ENCODE data around the gene GPR15LG. TPM values are rescaled to one million over a fixed set of nuclear protein-coding genes. Genes with fewer than 3 reads are reported as not detected.

The GPR15LG gene
- total RNA-seq, 1 experiment from 2014 or later = not detected

DNA sequence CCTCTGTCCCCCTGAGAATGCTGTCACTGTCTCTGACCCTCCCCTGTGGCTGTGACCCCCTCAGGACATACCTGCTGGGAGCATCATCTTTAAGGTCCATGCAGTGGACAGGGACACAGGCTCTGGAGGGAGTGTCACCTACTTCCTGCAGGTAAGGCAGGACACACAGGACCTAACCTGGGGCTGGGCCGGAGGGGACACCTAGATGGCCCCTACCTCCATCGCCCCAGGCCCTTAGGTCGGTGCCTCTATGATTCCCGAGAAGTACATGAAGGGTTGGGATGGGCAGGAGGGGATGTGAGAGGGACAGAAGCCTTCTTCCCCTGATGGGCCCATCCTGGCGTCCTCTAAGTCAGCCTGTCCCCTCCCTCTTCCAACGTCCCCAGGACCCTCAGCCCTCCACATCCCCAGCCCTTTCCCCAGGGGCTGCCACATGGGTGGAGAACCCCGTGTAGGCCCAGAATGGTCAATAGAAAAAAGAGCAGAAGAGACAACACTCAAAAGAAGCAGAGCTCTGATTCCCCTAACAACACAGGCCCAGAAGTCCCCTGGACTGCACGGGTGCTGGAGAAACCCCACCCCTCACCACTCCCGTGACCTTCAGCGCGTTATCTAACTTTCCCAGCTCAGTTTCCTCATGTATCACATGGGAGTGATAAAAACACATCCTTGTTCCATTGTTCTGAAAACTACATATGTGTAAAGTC lies 27.1 kb downstream of the GPR15LG start:
- ATAC-seq = no peak
- Histone ChIP-seq H3K4me2 (ENCODE audit: low read length) (no peak overlapping the region), H3K79me2 (ENCODE audit: insufficient read depth, low read length) (no peaks in the 10 kb centered on the region), H3K4me3 (replicated peaks in 1 of 2; ENCODE audit: low read depth in 1 of 2, low read length in 2 of 2) (no peak overlapping the region), H3K9me2 (ENCODE audit: insufficient read depth) (no peaks in the 10 kb centered on the region), H3K9me3 (ENCODE audit: control insufficient read depth in 1 of 2, insufficient read depth in 1 of 2, low read depth in 1 of 2, low read length in 2 of 2) (no peaks in the 10 kb centered on the region), H3K36me3 (ENCODE audit: control insufficient read depth in 1 of 2, insufficient read depth in 2 of 2, low read length in 2 of 2) (no peaks in the 10 kb centered on the region), H3K27ac (ENCODE audit: low read depth, low read length) (no peak overlapping the region), H2AFZ (ENCODE audit: low read depth, low read length, poor library complexity, severe bottlenecking) (no peak overlapping the region), H3K9ac (ENCODE audit: low read length) (no peak overlapping the region), H4K20me1 (ENCODE audit: insufficient read depth) (no peaks in the 10 kb centered on the region), H3K27me3 (ENCODE audit: insufficient read depth, low read length) (peaks cover 19% of the 10 kb centered on the region), H3K4me1 (ENCODE audit: control insufficient read depth in 1 of 2, insufficient read depth in 2 of 2, low read length in 2 of 2) (no peaks in the 10 kb centered on the region)
- POLR2A ChIA-PET = no interaction called here
- TF ChIP-seq CEBPB (IDR thresholded peaks at IDR 0.05; ENCODE audit: low read depth) = no peak
- no peak for TF ChIP-seq EGR1 (IDR thresholded peaks at IDR 0.05; ENCODE audit: low read depth)
- no peak for TF ChIP-seq ZNF274 (IDR thresholded peaks at IDR 0.05; ENCODE audit: low read depth, low read length)
- TF ChIP-seq, protein P1, sequence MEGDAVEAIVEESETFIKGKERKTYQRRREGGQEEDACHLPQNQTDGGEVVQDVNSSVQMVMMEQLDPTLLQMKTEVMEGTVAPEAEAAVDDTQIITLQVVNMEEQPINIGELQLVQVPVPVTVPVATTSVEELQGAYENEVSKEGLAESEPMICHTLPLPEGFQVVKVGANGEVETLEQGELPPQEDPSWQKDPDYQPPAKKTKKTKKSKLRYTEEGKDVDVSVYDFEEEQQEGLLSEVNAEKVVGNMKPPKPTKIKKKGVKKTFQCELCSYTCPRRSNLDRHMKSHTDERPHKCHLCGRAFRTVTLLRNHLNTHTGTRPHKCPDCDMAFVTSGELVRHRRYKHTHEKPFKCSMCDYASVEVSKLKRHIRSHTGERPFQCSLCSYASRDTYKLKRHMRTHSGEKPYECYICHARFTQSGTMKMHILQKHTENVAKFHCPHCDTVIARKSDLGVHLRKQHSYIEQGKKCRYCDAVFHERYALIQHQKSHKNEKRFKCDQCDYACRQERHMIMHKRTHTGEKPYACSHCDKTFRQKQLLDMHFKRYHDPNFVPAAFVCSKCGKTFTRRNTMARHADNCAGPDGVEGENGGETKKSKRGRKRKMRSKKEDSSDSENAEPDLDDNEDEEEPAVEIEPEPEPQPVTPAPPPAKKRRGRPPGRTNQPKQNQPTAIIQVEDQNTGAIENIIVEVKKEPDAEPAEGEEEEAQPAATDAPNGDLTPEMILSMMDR (IDR thresholded peaks at IDR 0.05 in 2 of 3, conservative IDR thresholded peaks at IDR 0.05 in 1 of 3; ENCODE audit: borderline replicate concordance in 1 of 3, insufficient read depth in 1 of 3, low read depth in 2 of 3, low read length in 2 of 3) = no peak
- no peak for TF ChIP-seq SRF (IDR thresholded peaks at IDR 0.05; ENCODE audit: low read depth)
- TF ChIP-seq, protein P2, sequence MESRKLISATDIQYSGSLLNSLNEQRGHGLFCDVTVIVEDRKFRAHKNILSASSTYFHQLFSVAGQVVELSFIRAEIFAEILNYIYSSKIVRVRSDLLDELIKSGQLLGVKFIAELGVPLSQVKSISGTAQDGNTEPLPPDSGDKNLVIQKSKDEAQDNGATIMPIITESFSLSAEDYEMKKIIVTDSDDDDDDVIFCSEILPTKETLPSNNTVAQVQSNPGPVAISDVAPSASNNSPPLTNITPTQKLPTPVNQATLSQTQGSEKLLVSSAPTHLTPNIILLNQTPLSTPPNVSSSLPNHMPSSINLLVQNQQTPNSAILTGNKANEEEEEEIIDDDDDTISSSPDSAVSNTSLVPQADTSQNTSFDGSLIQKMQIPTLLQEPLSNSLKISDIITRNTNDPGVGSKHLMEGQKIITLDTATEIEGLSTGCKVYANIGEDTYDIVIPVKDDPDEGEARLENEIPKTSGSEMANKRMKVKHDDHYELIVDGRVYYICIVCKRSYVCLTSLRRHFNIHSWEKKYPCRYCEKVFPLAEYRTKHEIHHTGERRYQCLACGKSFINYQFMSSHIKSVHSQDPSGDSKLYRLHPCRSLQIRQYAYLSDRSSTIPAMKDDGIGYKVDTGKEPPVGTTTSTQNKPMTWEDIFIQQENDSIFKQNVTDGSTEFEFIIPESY (IDR thresholded peaks at IDR 0.05; ENCODE audit: extremely low read depth, insufficient replicate concordance, low read length) = no peak
- no peak for TF ChIP-seq ELF1 (IDR thresholded peaks at IDR 0.05; ENCODE audit: borderline replicate concordance, low read depth)
- no peak for TF ChIP-seq POLR2A (IDR thresholded peaks at IDR 0.05; ENCODE audit: borderline replicate concordance, extremely low read depth, insufficient read depth, insufficient read length)
- no peak for TF ChIP-seq JUND (IDR thresholded peaks at IDR 0.05)
- TF ChIP-seq FOSL1 (IDR thresholded peaks at IDR 0.05; ENCODE audit: low read depth) = no peak
- TF ChIP-seq RAD21 (IDR thresholded peaks at IDR 0.05; ENCODE audit: low read depth) = no peak
- DNase-seq (ENCODE audit: low read depth, low spot score) = no peak
- BruUV-seq (replicated peaks) = no TSS peak
- intact Hi-C loops (cut with micrococcal nuclease) = no loop called here
- RAD21 ChIA-PET (ENCODE audit: low non-redundant PET in 1 of 2, low total read pairs in 2 of 2, uncharacterized antibody in 2 of 2, unreplicated experiment in 2 of 2) = no interaction called here
- CTCF ChIA-PET = no interaction called here
